Mesenchymal stem cell (in vitro differentiated cells and primary cell): Measurements from ENCODE around the gene PRKCG.

Experiments used
- DNase-seq: peaks from one replicate; pipeline ENCODE4 v3.0.0-alpha.2; 2013
- H2AFZ ChIP-seq: one replicate; pipeline ENCODE4 v1.6.1; 2013; ENCODE audit warnings: low read depth, mild to moderate bottlenecking, control low read depth, inconsistent platforms, low read length, moderate library complexity
- H2AK5ac ChIP-seq: 2 replicates; pipeline ENCODE4 v1.6.1; 2013; ENCODE audit warnings: low read length, moderate library complexity, mild to moderate bottlenecking, inconsistent platforms; ENCODE audit not compliant: severe bottlenecking
- H2BK120ac ChIP-seq: one replicate; pipeline ENCODE4 v1.6.1; 2013; ENCODE audit warnings: low read depth, mild to moderate bottlenecking, inconsistent platforms, low read length, moderate library complexity
- H2BK12ac ChIP-seq, 2 experiments: one replicate each; pipeline ENCODE4 v1.6.1; 2013; ENCODE audit warnings: inconsistent platforms in 2 of 2, low read length in 2 of 2, mild to moderate bottlenecking in 2 of 2, moderate library complexity in 2 of 2, control low read depth in 1 of 2
- H2BK15ac ChIP-seq: one replicate; pipeline ENCODE4 v1.6.1; 2013; ENCODE audit warnings: mild to moderate bottlenecking, low read depth, inconsistent platforms; ENCODE audit not compliant: poor library complexity, severe bottlenecking
- H2BK5ac ChIP-seq: 2 replicates; pipeline ENCODE4 v1.6.1; 2013; ENCODE audit warnings: low read depth, mild to moderate bottlenecking, low read length, control low read depth, inconsistent platforms; ENCODE audit not compliant: poor library complexity, severe bottlenecking
- H3K14ac ChIP-seq, 2 experiments: one replicate each; pipeline ENCODE4 v1.6.1; 2013; ENCODE audit warnings: inconsistent platforms in 2 of 2, low read length in 2 of 2, control low read depth in 1 of 2, mild to moderate bottlenecking in 1 of 2, moderate library complexity in 1 of 2
- H3K18ac ChIP-seq, 2 experiments: one replicate each; pipeline ENCODE4 v1.6.1; 2013; ENCODE audit warnings: inconsistent platforms in 2 of 2, low read length in 2 of 2, control low read depth in 1 of 2, low read depth in 1 of 2, mild to moderate bottlenecking in 1 of 2
- H3K23ac ChIP-seq, 2 experiments: one replicate each; pipeline ENCODE4 v1.6.1; 2013; ENCODE audit warnings: inconsistent platforms in 2 of 2, low read length in 2 of 2, mild to moderate bottlenecking in 2 of 2, moderate library complexity in 2 of 2, control low read depth in 1 of 2
- H3K27ac ChIP-seq: 2 replicates; pipeline ENCODE4 v1.5.1; 2013; ENCODE audit warnings: mild to moderate bottlenecking, moderate library complexity, low read length, control low read depth, inconsistent platforms; ENCODE audit not compliant: poor library complexity, severe bottlenecking
- H3K27me3 ChIP-seq, 2 experiments: 2 replicates each; pipeline versions ENCODE4 v1.6.1 to v1.7.0; 2013; ENCODE audit warnings: low read length in 2 of 2, mild to moderate bottlenecking in 2 of 2, moderate library complexity in 2 of 2, control low read depth in 1 of 2, inconsistent platforms in 1 of 2; ENCODE audit not compliant: control insufficient read depth in 1 of 2, insufficient read depth in 1 of 2
- H3K36me3 ChIP-seq, 2 experiments: 2 replicates each; pipeline versions ENCODE4 v1.6.1 to v1.7.0; 2013; ENCODE audit warnings: low read length in 2 of 2, control low read depth in 1 of 2, inconsistent platforms in 1 of 2, low read depth in 1 of 2, mild to moderate bottlenecking in 1 of 2; ENCODE audit not compliant: insufficient read depth in 2 of 2, control insufficient read depth in 1 of 2
- H3K4ac ChIP-seq, 2 experiments: one replicate each; pipeline ENCODE4 v1.6.1; 2013; ENCODE audit warnings: inconsistent platforms in 2 of 2, low read length in 2 of 2, mild to moderate bottlenecking in 2 of 2, moderate library complexity in 2 of 2, control low read depth in 1 of 2, low read depth in 1 of 2
- H3K4me1 ChIP-seq: 2 replicates; pipeline ENCODE4 v1.6.1; 2013; ENCODE audit warnings: low read depth, low read length, control low read depth; ENCODE audit not compliant: control insufficient read depth, insufficient read depth
- H3K4me2 ChIP-seq: 2 replicates; pipeline ENCODE4 v1.6.1; 2013; ENCODE audit warnings: low read length, mild to moderate bottlenecking, inconsistent platforms; ENCODE audit not compliant: poor library complexity, severe bottlenecking
- H3K4me3 ChIP-seq, 2 experiments: 2 replicates each; pipeline versions ENCODE4 v1.5.1 to v1.7.0; 2013; ENCODE audit warnings: low read length in 2 of 2, mild to moderate bottlenecking in 2 of 2, control low read depth in 1 of 2, low read depth in 1 of 2; ENCODE audit not compliant: insufficient read depth in 1 of 2
- H3K79me1 ChIP-seq: replicated peaks from 2 replicates; pipeline ENCODE4 v1.6.1; 2013; ENCODE audit warnings: mild to moderate bottlenecking, control low read depth, low read length, inconsistent platforms; ENCODE audit not compliant: poor library complexity, severe bottlenecking
- H3K9ac ChIP-seq: 2 replicates; pipeline ENCODE4 v1.7.0; 2013; ENCODE audit warnings: mild to moderate bottlenecking, low read length, moderate library complexity
- H3K9me3 ChIP-seq: 2 replicates; pipeline ENCODE4 v1.7.0; 2013; ENCODE audit warnings: mild to moderate bottlenecking, low read length; ENCODE audit not compliant: control insufficient read depth
- H4K8ac ChIP-seq: one replicate; pipeline ENCODE4 v1.6.1; 2013; ENCODE audit warnings: inconsistent platforms, mild to moderate bottlenecking, low read length, moderate library complexity
- H4K91ac ChIP-seq: one replicate; pipeline ENCODE4 v1.6.1; 2013; ENCODE audit warnings: mild to moderate bottlenecking, low read length, inconsistent platforms
- WGBS: methylation state at CpG from one replicate; pipeline ENCODE4 v1.1.7; 2013; ENCODE audit warnings: mixed read lengths; 5-methylcytosine and 5-hydroxymethylcytosine counted together

PRKCG gene

DNA sequence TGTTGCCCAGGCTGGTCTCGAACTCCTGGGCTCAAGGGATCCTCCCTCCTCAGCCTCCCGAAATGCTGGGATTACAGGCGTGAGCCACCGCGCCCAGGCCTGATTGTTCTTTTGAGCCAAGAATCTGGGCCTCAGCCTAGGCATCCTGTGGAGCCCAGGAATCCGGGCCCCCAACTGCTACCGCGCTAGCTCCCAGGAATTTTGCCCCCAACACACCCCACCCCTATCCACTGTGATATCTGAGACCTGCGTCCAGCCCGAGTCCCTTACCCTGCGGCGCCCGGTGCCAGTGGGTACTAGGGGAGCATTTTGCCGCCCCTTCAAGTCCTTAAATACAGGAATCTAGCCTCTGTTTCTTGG, 15.2 kb upstream of the PRKCG start:
- Histone ChIP-seq H2BK15ac (peak overlapping the region; percentile 44), H3K14ac (no peak overlapping the region)

GRCh38 chr19:53867225-53868090, 14.5 kb upstream of the PRKCG start, which contains the start of gene MYADM:
Gene MYADM (plus strand): TSS chr19:53867883. CDS start chr19:53873530, 5,647 bp downstream.
- H3K4ac ChIP-seq: peak within 1 kb of the TSS; percentile 94 to 96
- H4K91ac ChIP-seq: peak within 1 kb of the TSS; percentile 99
- peaks cover 20% of the 10 kb centered on the region for H3K4me1 ChIP-seq
- DNase-seq: peak; percentile 100
- H3K4me3 ChIP-seq: peak within 1 kb of the TSS; percentile 73 to 88
- H3K36me3 ChIP-seq: peaks cover 4 to 7% of the 10 kb centered on the region in 2 experiments
- no peaks in the 10 kb centered on the region for H3K9me3 ChIP-seq
- peaks cover 5% of the 10 kb centered on the region for H3K79me1 ChIP-seq
- H2AFZ ChIP-seq: peak within 1 kb of the TSS; percentile 62
- H3K4me2 ChIP-seq: peak within 1 kb of the TSS; percentile 87
- no peaks in the 10 kb centered on the region for H3K27me3 ChIP-seq
- peak within 1 kb of the TSS; percentile 95 to 99 for H3K18ac ChIP-seq
- WGBS: 2% methylated on average over 34 of the region's 37 CpGs
- peak within 1 kb of the TSS in 1 of 2 experiments; percentile 54 for H3K23ac ChIP-seq
- H2BK15ac ChIP-seq: peak within 1 kb of the TSS; percentile 87
- H4K8ac ChIP-seq: peak within 1 kb of the TSS; percentile 94
- H2BK12ac ChIP-seq: peak within 1 kb of the TSS; percentile 71 to 88
- peak within 1 kb of the TSS; percentile 67 for H2AK5ac ChIP-seq
- H3K14ac ChIP-seq: peak within 1 kb of the TSS in 1 of 2 experiments; percentile 88
- peak within 1 kb of the TSS; percentile 88 for H2BK120ac ChIP-seq
- H2BK5ac ChIP-seq: peak within 1 kb of the TSS; percentile 78
- H3K9ac ChIP-seq: peak within 1 kb of the TSS; percentile 98
- peak within 1 kb of the TSS; percentile 82 for H3K27ac ChIP-seq

More for the DNA sequence above, 15.2 kb upstream of the PRKCG start:
- peak overlapping the region; percentile 84 for H2BK120ac ChIP-seq
- peak overlapping the region; percentile 87 for H3K4me2 ChIP-seq
- H3K9ac ChIP-seq: peak overlapping the region; percentile 97
- no peaks in the 10 kb centered on the region for H3K27me3 ChIP-seq
- H4K8ac ChIP-seq: peak overlapping the region; percentile 69
- H3K23ac ChIP-seq: peak overlapping the region in 1 of 2 experiments; percentile 53
- H3K4me3 ChIP-seq: peak overlapping the region; percentile 50 to 78
- WGBS: 21% methylated on average over 14 of the region's 14 CpGs
- peak overlapping the region; percentile 62 for H2AFZ ChIP-seq
- H4K91ac ChIP-seq: peak overlapping the region; percentile 46
- no peaks in the 10 kb centered on the region for H3K9me3 ChIP-seq
- peak overlapping the region; percentile 82 for H3K27ac ChIP-seq
- no peak for DNase-seq
- H3K36me3 ChIP-seq: peaks cover 2 to 4% of the 10 kb centered on the region in 2 experiments
- H3K18ac ChIP-seq: peak overlapping the region; percentile 92 to 95
- H2AK5ac ChIP-seq: peak overlapping the region; percentile 67
- peak overlapping the region; percentile 78 for H2BK5ac ChIP-seq
- peak overlapping the region; percentile 51 to 96 for H3K4ac ChIP-seq
- H3K79me1 ChIP-seq: peaks cover 5% of the 10 kb centered on the region
- H2BK12ac ChIP-seq: peak overlapping the region; percentile 63 to 88
- peaks cover 20% of the 10 kb centered on the region for H3K4me1 ChIP-seq

DNA sequence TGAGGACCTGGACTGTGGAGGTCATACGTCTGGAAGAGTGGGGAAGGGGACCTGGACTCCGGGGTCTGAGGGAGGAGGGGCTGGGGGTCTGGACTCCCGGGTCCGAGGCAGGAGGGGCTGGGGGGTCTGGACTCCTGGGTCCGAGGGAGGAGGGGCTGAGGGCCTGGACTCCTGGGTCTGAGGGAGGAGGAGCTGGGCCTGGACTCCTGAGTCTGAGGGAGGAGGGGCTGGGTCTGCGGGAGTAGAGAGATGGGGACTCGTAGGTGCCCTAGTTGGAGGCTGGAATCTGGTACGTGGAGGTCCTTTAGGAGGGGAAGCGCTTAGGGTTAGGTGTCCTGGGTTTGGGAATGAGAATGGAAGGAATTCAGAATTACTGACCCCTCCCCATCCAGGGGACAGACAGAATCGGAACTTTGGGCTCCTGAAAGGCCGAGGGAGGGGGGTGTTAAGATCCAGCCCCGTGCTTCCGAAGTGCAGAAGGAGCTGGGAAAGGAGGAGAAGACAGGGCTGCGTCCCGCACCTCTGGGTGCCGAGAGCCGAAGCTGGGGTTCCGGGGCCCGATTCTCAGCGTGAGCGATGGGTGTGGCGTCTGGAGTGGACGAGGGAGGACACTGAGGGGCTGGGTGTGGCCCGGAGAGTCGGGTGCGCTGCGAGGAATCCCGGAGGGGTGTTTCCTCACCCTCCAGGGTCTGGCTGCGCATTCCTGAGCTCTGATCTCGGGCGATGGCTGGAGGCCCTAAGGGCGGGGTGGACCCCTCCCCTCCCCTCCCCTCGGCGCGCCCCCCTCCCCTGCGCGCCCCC, 13.7 kb upstream of the PRKCG start:
- Histone ChIP-seq H2BK5ac (no peak overlapping the region), H3K9ac (peak overlapping the region; percentile 98), H4K91ac (peak overlapping the region; percentile 99), H3K4ac (peak overlapping the region; percentile 35 to 94), H2BK15ac (peak overlapping the region; percentile 87), H3K4me3 (peak overlapping the region; percentile 73 to 88), H2BK12ac (peak overlapping the region in 1 of 2 experiments; percentile 71), H2AK5ac (no peak overlapping the region), H3K18ac (peak overlapping the region; percentile 2 to 99), H2BK120ac (peak overlapping the region; percentile 88), H3K4me1 (peaks cover 20% of the 10 kb centered on the region), H3K36me3 (peaks cover 8 to 13% of the 10 kb centered on the region in 2 experiments), H3K27ac (peak overlapping the region; percentile 59), H3K14ac (peak overlapping the region in 1 of 2 experiments; percentile 88), H3K4me2 (peak overlapping the region; percentile 50), H3K79me1 (peaks cover 7% of the 10 kb centered on the region), H3K9me3 (no peaks in the 10 kb centered on the region), H3K23ac (peak overlapping the region in 1 of 2 experiments; percentile 36), H4K8ac (peak overlapping the region; percentile 94), H2AFZ (no peak overlapping the region), H3K27me3 (no peaks in the 10 kb centered on the region)
- DNase-seq: peak; percentile 76
- under 1% methylated on average over 20 of the region's 37 CpGs for WGBS
